Stimulated activated naive CD8-positive, alpha-beta T cell treated with anti-CD3 and anti-CD28 coated beads, Interleukin-15, amount 100 ng/mL, for 72 hours (primary cell): ENCODE data around the gene SIPA1L3.
"Not testable (repeated sequence)": the region's sequence is repeated elsewhere in the genome, so short reads cannot be mapped to it uniquely, and the experiment has no call there.

Experiments used
- ATAC-seq: fragments of 150-1000 bp; cut with Tn5 transposase; 2 replicates; pipeline ENCODE4 v1.10.0; 2021; ENCODE audit warnings: mild to moderate bottlenecking, moderate library complexity
- DNase-seq, 2 donors: peaks; one replicate each; pipeline ENCODE4 v3.0.0; 2021 to 2022
- H3K27ac Mint-ChIP-seq, 2 donors: one replicate each; pipeline ENCODE4 v1.8.0; 2022; ENCODE audit warnings: mild to moderate bottlenecking in 2 of 2, mixed read lengths in 2 of 2, moderate library complexity in 2 of 2
- H3K27me3 Mint-ChIP-seq: one replicate; pipeline ENCODE4 v1.8.0; 2022; ENCODE audit warnings: mixed read lengths
- H3K4me1 Mint-ChIP-seq: one replicate; pipeline ENCODE4 v1.8.0; 2022; ENCODE audit warnings: mild to moderate bottlenecking, mixed read lengths
- H3K4me3 Mint-ChIP-seq, 2 donors: one replicate each; pipeline ENCODE4 v1.8.0; 2022; ENCODE audit warnings: mild to moderate bottlenecking in 2 of 2, mixed read lengths in 2 of 2, moderate library complexity in 1 of 2
- H3K9me3 Mint-ChIP-seq, 2 donors: one replicate each; pipeline ENCODE4 v1.8.0; 2022; ENCODE audit warnings: mixed read lengths in 2 of 2

SIPA1L3 gene

DNA sequence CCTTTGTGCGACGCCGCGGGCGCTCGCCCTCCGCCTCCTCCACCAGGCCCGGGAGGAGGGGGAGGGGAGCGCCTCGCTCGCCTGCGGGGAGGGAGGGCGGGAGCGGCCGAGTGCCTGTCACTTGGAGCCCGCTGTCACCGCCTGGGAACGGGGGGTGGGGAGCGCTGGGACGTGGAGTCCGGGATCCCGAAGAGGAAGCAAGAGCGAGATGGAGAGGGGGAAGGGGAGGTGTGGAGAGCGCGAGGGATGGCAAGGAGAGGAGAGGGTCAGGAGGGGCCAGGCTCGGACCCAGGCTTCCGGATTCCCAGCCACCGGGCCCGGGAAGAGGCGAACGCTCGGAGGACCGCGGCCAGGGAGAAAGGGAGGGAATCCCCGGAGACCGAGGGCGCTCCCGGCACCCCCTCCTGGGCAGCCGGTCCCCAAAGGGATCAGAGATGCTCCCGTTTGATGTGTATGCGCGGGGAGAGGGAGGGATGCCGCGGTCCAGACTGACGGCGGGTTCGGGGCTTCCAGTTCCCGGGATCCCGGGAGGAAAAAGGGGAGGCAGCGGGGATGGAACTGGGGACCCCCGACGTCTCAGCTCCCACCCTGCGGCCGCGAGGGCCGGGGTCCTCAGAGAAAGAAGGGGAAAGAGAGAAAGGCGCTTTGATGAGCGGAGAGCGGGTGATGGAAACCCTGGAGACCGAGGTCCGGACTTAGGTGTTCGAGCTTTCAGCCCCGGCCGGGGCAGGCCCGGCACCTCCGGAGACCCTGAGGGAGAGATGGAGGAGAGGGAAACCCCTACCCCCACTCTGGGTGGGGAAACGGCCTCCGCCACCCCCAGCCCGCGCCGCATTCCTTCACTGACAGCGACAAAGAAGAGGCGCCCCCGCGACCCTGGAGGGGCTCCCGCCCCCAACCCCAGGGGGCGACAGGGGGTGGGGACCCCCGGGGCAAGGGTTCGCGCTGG is 321.8 kb downstream of the SIPA1L3 start:
- no peak for ATAC-seq
- Mint-ChIP-seq H3K4me3 (peak overlapping the region; percentile 80 to 82), H3K27me3 (peaks cover 85% of the 10 kb centered on the region), H3K4me1 (peaks cover 25% of the 10 kb centered on the region), H3K9me3 (no peaks in the 10 kb centered on the region), H3K27ac (no peak overlapping the region)
- no peak for DNase-seq

DNA sequence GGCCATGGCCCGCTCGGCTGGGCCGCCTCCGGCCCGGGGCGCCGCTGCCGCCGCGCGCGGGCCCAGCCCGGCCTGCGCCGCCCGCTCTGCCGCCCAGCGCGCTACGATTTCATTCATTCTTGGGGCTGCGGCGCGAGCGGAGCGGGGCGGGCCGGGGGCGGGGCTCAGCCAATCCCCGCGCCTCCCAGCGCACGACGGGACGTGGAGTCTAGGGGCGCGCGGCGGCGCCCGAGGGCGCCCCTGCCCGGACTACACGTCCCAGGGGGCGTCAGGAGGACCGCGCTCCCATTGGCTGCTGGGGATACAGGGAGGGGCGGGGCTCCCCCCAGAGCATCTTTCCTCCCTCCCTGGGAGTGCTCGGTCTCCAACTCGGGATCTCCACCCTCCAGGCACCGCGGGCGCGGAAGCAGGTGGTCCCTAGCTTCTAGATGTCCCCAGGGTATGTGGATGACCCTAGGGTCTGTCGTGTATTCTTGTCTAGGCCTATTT is 322.6 kb downstream of the SIPA1L3 start:
- no peak overlapping the region for H3K27ac Mint-ChIP-seq
- ATAC-seq (peak; percentile 87), DNase-seq (peak; percentile 51 to 60)
- H3K4me1 Mint-ChIP-seq, result peaks cover 16% of the 10 kb centered on the region
- no peaks in the 10 kb centered on the region for H3K9me3 Mint-ChIP-seq
- peak overlapping the region; percentile 35 to 36 for H3K4me3 Mint-ChIP-seq
- peaks cover 84% of the 10 kb centered on the region for H3K27me3 Mint-ChIP-seq

DNA sequence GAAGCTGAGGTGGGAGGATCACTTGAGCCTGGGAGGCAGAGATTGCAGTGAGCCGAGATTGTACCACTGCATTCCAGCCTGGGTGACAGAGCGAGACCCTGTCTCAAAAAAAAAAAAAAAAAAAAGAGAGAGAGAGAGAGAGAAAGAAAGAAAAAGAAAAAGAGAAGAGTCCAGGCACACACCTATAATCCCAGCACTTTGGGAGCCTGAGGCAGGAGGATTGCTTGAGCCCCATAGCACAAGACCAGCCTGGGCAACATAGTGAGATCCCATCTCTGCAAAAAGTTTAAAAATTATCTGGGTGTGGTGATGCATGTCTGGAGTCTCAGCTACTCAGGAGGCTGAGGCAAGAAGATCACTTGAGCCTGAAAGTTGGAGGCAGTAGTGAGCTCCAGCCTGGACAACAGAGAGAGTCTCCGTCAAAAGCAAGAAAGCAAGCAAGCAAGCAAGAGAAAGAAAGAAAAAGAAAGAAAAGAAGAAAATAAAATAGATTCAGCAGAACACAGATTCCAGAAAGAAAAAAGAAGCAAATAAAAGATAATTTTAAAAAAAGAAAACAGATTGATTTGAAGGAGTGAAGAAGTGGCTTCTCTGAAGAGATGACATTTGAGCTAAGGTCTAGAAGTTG is 323.6 kb downstream of the SIPA1L3 start:
- H3K9me3 Mint-ChIP-seq, H3K4me3 Mint-ChIP-seq, H3K27ac Mint-ChIP-seq, DNase-seq, ATAC-seq: not testable (repeated sequence)
- H3K27me3 Mint-ChIP-seq, result peaks cover 82% of the 10 kb centered on the region
- H3K4me1 Mint-ChIP-seq, result peaks cover 15% of the 10 kb centered on the region

DNA sequence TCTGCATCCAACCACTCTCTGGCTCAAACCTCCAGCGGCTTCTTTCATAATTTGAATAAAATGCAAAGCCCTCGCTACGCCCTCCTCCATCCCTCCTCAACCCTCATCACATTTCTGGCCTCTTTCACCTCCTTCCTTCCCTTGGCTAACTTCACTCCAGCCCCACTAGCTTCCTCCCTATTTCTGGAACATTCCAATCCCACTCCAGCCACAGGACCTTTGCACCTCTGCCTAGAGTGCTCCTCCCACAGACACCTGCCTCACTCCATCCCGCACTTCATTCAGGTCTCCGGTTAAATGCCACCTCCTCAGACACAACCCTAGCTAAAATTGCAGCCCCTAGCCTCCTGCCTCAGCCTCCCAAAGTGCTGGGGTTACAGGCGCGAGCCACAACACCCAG is 324.9 kb downstream of the SIPA1L3 start:
- Mint-ChIP-seq H3K4me1 (peaks cover 15% of the 10 kb centered on the region), H3K9me3 (no peaks in the 10 kb centered on the region), H3K27me3 (peaks cover 76% of the 10 kb centered on the region), H3K27ac (no peak overlapping the region), H3K4me3 (no peak overlapping the region)
- no peak for ATAC-seq
- DNase-seq, result no peak

DNA sequence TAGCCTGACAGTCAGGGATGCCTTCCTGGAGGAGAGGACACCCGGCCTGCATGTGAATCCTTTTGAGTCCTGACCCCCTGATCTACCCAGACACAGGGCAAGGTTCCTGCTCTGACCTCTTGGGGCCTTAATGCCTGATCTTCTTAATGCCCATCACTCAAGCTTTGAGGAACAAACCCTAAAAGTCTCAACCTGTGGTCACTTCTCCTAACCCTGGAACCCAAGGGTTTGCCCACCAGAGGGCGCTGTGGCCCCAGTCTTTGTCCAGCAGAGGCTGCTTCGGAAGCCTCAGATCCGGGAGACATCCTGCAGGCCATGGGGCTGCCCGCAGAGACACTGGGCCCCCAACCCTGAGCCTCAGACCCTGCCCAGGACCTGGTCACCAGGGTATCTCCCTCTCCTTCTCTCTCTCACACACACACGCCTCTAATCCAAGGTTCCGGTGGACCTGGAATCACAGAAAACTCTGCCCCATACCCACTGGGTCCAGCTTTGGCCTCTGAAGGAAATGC is 326.8 kb downstream of the SIPA1L3 start:
- peaks cover 66% of the 10 kb centered on the region for H3K27me3 Mint-ChIP-seq
- H3K4me3 Mint-ChIP-seq, result no peak overlapping the region
- peaks cover 3% of the 10 kb centered on the region for H3K4me1 Mint-ChIP-seq
- peak; percentile 77 for ATAC-seq
- H3K27ac Mint-ChIP-seq, result no peak overlapping the region
- peak; percentile 80 to 81 for DNase-seq
- H3K9me3 Mint-ChIP-seq, result no peaks in the 10 kb centered on the region

DNA sequence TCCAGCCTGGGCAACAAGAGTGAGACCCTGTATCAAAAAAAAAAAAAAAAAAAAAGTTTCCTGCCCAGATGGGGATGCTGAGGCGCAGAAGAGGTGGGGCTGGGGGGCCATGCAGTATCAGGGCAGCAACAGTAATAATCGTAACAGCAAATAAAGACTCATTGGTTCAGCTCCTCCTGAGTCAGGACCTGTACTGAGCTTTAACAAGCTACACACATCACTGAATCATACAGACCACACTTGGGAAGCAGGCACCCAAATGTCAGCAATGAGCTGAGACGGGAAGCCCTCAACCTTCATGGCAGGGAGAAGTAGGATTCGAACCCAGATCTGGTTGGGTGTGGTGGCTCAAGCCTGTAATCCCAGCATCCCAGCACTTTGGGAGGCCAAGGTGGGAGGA is 327.6 kb downstream of the SIPA1L3 start:
- DNase-seq (no peak), ATAC-seq (no peak)
- peaks cover 61% of the 10 kb centered on the region for H3K27me3 Mint-ChIP-seq
- no peak overlapping the region for H3K27ac Mint-ChIP-seq
- H3K9me3 Mint-ChIP-seq, result no peaks in the 10 kb centered on the region
- H3K4me1 Mint-ChIP-seq, result no peaks in the 10 kb centered on the region
- H3K4me3 Mint-ChIP-seq, result no peak overlapping the region

DNA sequence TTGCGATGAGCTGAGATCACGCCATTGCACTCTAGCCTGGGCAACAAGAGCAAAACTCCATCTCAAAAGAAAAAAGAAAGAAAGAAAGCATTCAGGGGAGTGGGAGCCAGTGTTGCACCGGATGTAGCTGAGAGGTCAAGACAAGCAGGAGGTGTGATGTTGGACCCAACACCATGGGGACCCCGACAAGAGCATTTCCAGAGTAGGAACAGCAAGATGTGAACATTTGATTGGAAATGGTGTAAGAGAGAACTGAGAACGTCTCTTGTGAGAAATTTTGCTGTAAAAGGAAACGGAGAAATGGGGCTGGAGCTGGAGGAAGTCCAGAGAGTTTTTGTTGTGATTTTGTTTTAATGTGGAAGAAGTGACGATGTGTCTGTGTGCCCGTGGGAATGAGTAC is 332.8 kb downstream of the SIPA1L3 start:
- Mint-ChIP-seq H3K27ac (no peak overlapping the region), H3K27me3 (peaks cover 21% of the 10 kb centered on the region), H3K9me3 (no peaks in the 10 kb centered on the region), H3K4me3 (no peak overlapping the region), H3K4me1 (peaks cover 9% of the 10 kb centered on the region)
- ATAC-seq (no peak), DNase-seq (no peak)

GRCh38 chr19:38243279-38243673 is 336.3 kb downstream of the SIPA1L3 start:
- Mint-ChIP-seq H3K9me3 (no peaks in the 10 kb centered on the region), H3K27me3 (peaks cover 7% of the 10 kb centered on the region), H3K4me1 (peaks cover 9% of the 10 kb centered on the region), H3K4me3 (peak overlapping the region; percentile 77 to 83), H3K27ac (peak overlapping the region in 1 of 2 donors; percentile 91)
- DNase-seq (no peak), ATAC-seq (no peak)

DNA sequence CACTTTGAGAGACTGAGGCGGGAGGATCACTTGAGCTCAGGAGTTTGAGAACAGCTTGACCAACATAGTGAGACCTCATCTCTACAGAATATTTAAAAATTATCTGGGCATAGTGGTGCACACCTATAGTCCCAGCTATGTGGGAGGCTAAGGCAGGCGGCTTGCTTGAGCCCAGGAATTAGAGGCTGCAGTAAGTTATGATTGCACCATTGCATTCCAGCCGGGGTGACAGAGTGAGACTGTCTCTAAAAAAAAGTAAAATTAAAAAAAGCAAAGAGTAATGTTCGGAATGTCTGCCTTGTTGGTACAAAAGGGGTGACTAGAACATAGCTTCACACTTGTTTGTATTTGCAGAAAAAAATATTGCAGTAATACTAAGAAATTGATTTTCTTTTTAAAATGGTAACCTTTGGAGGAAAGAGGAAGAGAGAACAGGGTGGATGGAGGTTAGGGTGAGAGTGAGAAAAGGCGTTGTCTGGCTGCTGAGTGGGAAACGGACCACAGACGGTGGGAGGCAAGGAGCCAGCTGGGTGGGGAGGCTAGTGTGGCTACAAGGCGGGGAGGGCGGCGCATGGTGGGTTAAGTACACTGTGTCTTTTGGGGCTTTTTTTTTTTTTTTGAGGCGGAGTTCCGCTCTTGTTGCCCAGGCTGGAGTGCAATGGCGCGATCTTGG is 339.0 kb downstream of the SIPA1L3 start:
- Mint-ChIP-seq H3K27ac (no peak overlapping the region), H3K9me3 (no peaks in the 10 kb centered on the region), H3K4me3 (no peak overlapping the region), H3K4me1 (peaks cover 9% of the 10 kb centered on the region), H3K27me3 (peaks cover 7% of the 10 kb centered on the region)
- DNase-seq (no peak), ATAC-seq (no peak)

GRCh38 chr19:38247126-38247525 is 340.1 kb downstream of the SIPA1L3 start:
- no peak overlapping the region for H3K4me3 Mint-ChIP-seq
- no peaks in the 10 kb centered on the region for H3K9me3 Mint-ChIP-seq
- H3K27me3 Mint-ChIP-seq, result peaks cover 7% of the 10 kb centered on the region
- H3K4me1 Mint-ChIP-seq, result peaks cover 9% of the 10 kb centered on the region
- H3K27ac Mint-ChIP-seq, result no peak overlapping the region
- DNase-seq (no peak), ATAC-seq (no peak)

GRCh38 chr19:38247734-38248268 is 340.8 kb downstream of the SIPA1L3 start:
- Mint-ChIP-seq H3K4me3 (no peak overlapping the region), H3K9me3 (no peaks in the 10 kb centered on the region)

DNA sequence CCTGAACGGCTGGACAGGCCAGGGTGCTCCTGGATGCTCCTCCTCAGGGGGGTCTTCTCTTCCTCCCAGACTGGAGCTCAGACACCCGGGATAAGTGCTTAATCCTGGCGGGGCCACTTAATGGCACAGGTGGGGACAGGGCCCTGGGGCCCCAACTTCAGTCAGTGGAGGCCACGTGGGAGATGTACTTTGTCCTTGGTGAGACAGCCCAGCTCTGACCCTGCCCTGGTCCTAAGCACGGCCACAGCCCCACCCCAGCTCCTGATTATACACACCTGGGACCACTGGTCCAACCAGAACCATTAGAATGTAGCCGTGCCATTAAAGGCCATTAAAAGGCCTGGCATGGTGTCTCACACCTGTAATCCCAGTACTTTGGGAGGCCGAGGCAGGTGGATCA is 341.4 kb downstream of the SIPA1L3 start:
- ATAC-seq (no peak), DNase-seq (no peak)
- Mint-ChIP-seq H3K4me3 (no peak overlapping the region), H3K4me1 (peaks cover 8% of the 10 kb centered on the region), H3K9me3 (no peaks in the 10 kb centered on the region), H3K27me3 (peaks cover 7% of the 10 kb centered on the region), H3K27ac (no peak overlapping the region)

More at GRCh38 chr19:38247734-38248268, 340.8 kb downstream of the SIPA1L3 start:
- DNase-seq (no peak), ATAC-seq (no peak)
- Mint-ChIP-seq H3K27me3 (peaks cover 7% of the 10 kb centered on the region), H3K27ac (no peak overlapping the region), H3K4me1 (peaks cover 9% of the 10 kb centered on the region)

- ATAC-seq, result no peak
- Mint-ChIP-seq H3K27ac (no peak overlapping the region), H3K27me3 (peaks cover 12% of the 10 kb centered on the region), H3K4me3 (no peak overlapping the region), H3K4me1 (no peaks in the 10 kb centered on the region), H3K9me3 (no peaks in the 10 kb centered on the region)
- DNase-seq, result no peak
These were observed 343.4 kb downstream of the SIPA1L3 start for GRCh38 chr19:38250428-38250820.

- ATAC-seq, result no peak
These were observed 344.0 kb downstream of the SIPA1L3 start for GRCh38 chr19:38250821-38251563.

More at GRCh38 chr19:38250821-38251563, 344.0 kb downstream of the SIPA1L3 start:
- Mint-ChIP-seq H3K27ac (peak overlapping the region in 1 of 2 donors; percentile 10), H3K4me3 (no peak overlapping the region), H3K27me3 (peaks cover 17% of the 10 kb centered on the region), H3K4me1 (no peaks in the 10 kb centered on the region), H3K9me3 (no peaks in the 10 kb centered on the region)
- no peak for DNase-seq
